ENCODE data around the gene ALDOB. TPM values are rescaled to one million over a fixed set of nuclear protein-coding genes. Genes with fewer than 3 reads are reported as not detected.

ALDOB gene
- total and polyA plus RNA-seq, 2 of the 13 experiments (the other 11 are each of a cell fraction or from before 2014, with no cell fraction given) = 0.29 to 0.97 TPM

- TF ChIP-seq TERF1 (CRISPR knock-in tag; IDR thresholded peaks at IDR 0.05) = no peak
- TF ChIP-seq ZNF775 (CRISPR knock-in tag; IDR thresholded peaks at IDR 0.05; ENCODE audit: borderline replicate concordance) = no peak
- peak; percentile 96 for TF ChIP-seq NR2F6 (IDR thresholded peaks at IDR 0.05)
- TF ChIP-seq NR2F6 (CRISPR knock-in tag; IDR thresholded peaks at IDR 0.05) = peak; percentile 97
- no peak for TF ChIP-seq REL (CRISPR knock-in tag; conservative IDR thresholded peaks at IDR 0.05)
- peak; percentile 83; the same call in 1 of the 2 replicates for TF ChIP-seq ZSCAN31 (CRISPR knock-in tag; IDR thresholded peaks at IDR 0.05; ENCODE audit: low read depth)
- 0 out of 2 replicates have a peak, but pooled peaks have one; percentile 41 for TF ChIP-seq HNF1A (IDR thresholded peaks at IDR 0.05; ENCODE audit: low read depth)
- peak; percentile 89; the same call in 1 of the 2 replicates for TF ChIP-seq HNF1A (CRISPR knock-in tag; IDR thresholded peaks at IDR 0.05; ENCODE audit: borderline replicate concordance)
- peak; percentile 59; the same call in 1 of the 2 replicates for TF ChIP-seq ZNF614 (CRISPR knock-in tag; IDR thresholded peaks at IDR 0.05; ENCODE audit: borderline replicate concordance)
- no peak for TF ChIP-seq ZC3H13 (CRISPR knock-in tag; IDR thresholded peaks at IDR 0.05)
- no peak for TF ChIP-seq ZNF513 (CRISPR knock-in tag; conservative IDR thresholded peaks at IDR 0.05)
- TF ChIP-seq UBTF (CRISPR knock-in tag; IDR thresholded peaks at IDR 0.05) = no peak
- no peak for TF ChIP-seq PHF20 (CRISPR knock-in tag; IDR thresholded peaks at IDR 0.05)
- TF ChIP-seq ZFY (CRISPR knock-in tag; IDR thresholded peaks at IDR 0.05) = no peak
- TF ChIP-seq HNRNPLL (IDR thresholded peaks at IDR 0.05; ENCODE audit: low read depth, low read length, poor library complexity, severe bottlenecking) = no peak
- peak; percentile 90 for TF ChIP-seq HNF4A (CRISPR knock-in tag; IDR thresholded peaks at IDR 0.05)
- peak; percentile 28; the same call in 1 of the 2 replicates for TF ChIP-seq ZFP91 (CRISPR knock-in tag; IDR thresholded peaks at IDR 0.05; ENCODE audit: borderline replicate concordance)
Measured at GRCh38 chr9:101421653-101422065, 13.9 kb downstream of the ALDOB start (continued).
